T-helper 9 cell (primary cell): ENCODE measurements around the gene CDC42EP3.

ENCODE experiments used
- DNase-seq: peaks from one replicate; pipeline ENCODE4 v3.0.0-alpha.2; 2020

Gene CDC42EP3

DNA sequence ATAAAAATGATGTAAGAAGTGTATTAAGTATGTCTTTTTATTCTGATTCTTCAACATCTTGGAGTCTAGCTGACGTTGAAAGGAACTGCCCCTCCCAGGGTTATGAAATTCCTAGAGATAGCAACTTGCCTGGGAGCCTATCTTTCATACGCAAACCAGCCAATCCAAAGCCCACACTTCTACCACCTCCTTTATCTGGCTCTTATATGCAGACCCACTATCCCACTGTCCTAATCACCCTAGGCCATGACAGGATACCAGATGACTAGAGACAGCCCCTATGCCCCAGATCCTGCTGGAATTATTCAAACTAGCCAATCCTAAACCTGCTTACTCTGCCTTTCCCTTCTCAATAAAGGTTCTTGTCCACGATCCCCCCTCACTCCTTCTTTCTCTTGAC is 11.8 kb upstream of the CDC42EP3 start:
- DNase-seq, result no peak

DNA sequence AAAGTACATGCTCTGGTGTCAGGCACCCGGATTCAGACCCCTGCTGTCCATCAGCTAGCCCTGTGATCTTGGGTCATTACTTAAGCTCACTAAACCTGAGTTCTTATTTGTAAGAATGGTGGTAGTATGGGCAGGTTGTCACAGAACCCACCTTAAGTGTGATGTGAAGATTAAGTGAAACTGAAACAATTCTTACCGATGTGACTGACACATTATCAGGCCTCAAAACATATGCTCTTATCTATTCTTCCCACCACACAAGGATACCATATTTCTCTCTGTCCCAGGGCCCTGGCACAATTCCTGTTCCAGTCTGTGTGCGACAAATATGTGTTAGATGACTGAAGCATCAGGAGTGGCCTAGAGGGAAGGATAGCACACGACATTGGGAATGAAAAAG is 11.0 kb upstream of the CDC42EP3 start:
- DNase-seq, result no peak

DNA sequence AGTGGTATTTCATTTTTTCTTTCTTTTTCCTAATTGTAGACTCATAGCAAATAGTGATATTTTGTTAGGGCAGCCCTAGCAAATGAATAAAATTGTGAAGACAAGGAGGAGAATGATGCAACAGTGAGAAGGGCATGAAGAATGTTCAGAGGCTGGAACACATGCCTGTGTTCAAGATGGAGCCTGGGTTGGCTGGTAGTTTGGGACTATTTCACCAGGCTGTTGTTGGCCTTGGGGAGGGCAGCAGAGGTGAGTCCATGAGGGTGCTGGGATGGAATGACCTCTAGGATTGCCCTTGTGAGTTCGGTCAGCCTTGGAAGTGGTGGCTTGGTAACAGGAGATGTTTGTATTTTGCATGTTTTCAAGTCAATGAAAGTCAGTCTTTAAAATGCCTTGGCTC is 10.1 kb upstream of the CDC42EP3 start:
- DNase-seq, result no peak

DNA sequence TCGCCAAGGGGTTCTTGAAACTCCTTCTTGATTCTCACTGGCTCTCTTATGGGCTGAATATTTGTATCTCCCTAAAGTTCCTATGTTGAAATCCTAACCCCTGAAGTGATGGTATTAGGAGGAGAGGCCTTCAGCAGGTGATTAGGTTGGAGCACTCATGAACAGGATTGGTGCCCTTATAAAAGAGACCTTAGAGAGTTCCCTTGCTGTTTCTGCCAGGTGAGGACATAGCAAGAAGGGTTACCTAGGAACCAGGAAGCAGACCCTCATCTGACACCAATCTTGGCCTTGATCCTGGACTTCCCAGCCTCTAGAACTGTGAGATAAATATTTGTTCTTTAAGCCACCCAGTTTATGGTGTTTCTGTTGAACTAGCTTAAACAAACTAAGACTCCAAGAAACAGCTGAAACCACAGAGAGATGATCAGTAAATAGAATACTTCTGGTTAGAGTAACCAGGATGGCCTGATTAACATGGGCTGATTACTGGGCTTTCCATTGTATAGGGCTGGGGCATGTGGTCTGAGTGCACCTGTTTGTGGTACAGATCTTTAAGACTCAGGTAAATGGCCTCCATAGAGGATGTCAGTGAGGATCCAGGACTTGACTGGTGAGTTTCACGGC is 7.7 kb upstream of the CDC42EP3 start:
- DNase-seq, result no peak

DNA sequence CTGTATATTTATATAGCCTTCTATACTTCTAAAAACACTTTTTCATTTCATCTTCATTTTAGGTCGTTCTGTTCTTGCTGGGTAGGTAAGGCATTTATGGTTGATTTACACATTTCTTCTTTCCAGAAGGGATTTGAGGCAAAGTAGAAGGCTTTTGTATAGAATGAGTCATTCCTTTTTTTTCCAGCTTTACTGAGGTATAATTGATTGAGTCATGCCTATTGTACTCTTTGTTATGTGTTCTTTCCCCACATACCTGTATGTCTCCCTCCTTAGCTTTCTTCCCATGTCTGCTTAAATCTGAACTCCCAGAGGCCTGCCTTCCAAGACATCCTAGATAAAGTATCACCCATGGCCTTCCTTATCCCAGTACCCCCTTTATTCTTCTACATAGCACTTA is 4.8 kb upstream of the CDC42EP3 start:
- no peak for DNase-seq

DNA sequence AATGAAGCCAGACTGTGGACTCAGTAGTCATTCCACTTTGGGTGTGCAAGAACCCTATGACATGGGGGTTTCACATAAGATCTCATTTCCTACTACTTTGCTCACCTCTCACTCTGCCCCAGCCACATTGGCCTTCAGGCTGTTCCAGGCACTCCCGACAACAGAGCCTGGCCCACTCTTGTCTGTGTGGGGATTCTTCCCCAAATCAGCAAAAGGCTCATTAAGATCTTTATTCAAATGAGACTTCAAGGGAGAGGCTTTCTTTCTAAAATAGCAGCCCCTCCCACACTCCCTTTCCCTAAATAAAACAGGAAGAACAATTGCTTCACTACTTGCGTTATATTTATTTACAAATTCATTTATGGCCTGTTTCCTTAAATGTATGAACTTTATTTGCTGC is 3.5 kb upstream of the CDC42EP3 start:
- no peak for DNase-seq

DNA sequence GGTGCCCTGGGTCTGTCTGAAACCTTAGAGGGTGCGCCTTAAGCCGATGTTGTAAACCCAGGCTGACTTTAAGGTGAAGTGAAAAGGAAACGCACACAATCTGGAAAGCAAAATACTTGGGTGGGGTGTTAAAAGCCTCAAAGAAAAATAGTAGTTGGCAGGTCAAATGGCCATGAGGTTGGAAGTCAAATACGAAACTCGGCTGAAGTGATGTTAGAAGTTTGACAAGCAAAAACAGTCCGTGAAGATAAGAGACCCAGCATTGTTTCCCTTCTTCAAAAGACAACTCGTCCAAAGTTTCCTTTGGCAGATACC is 1.4 kb upstream of the CDC42EP3 start:
- no peak for DNase-seq

DNA sequence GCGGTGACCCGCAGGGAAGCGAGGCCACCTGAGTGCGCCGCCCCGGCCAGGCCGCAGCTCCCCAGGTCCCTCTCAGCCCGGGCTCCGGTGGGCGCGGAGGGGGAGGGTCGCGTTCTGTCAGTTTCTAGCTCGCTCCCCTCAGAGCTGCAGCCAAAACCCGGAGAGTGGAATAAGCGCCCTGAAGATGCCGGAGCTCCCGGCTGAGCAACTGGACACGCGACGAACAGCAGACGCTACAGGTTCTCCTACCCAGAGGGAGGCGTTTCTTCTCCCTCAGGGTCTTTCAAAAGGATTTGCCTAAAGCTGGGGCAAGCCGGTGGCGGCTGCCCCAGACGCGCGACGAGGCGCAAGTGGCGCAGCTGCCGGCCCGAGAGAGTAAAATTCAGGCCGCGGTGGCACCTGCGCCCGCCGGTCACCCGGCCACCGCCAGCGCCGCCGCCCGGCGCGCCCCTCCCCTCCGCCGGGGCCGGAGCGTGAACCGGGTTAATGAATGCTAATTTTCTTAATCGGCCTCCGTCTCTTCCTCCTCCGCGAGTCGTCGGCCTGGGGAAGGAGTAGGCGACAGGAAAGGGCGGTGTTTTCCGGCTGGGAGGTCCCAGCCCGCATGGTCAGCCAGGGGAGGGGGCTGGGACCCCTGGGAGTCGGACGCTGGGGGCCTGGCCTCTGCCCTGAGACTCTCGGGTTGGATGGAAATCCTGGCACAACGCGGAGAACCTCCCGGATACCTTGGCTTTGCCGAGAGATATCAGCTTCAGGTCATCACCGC is 845 bp upstream of the CDC42EP3 start:
- DNase-seq, result peak; percentile 62

DNA sequence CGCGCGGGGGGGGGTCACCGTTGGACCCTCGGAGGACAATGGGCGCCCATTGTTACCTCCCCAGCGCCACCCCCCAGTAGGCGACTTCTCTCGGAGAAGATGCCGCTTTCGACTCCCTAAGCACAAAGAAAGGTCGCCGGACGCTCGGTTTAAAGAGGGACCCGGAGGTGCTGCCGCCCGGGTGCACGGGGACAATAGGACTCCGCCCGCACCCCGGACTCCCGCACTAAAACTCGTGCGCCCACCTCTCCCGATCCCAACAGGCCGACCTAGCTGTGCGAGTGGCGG is 318 bp upstream of the CDC42EP3 start:
- DNase-seq, result no peak

DNA sequence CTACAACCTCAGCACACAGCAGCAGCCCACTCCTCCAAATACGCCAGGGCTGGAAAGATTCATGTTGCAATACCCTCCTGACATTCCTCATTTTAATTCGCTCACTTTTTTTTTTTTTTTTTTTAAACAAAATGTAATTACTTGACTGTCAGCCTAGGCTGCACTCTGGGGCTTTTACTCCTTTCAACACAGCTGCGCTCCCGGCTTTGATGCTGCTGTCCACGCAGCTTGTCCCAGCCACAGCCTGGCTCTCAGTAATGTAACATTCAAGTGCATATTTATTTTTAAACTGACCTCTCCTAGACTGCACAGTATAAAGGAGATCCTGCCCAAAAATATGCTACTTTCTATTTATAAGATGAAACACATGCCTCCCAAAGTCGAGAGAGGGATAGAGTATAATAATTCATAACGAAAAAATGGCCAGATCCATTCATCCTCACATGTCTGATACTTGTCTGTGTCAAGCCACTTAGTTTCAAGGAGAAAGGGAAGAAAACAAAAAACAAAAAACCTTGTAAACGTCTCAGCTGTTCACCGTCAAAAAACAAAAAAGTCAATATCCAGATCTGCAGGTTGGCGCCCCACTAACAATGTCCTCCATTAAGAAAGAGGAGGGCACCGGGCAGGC is 949 bp downstream of the CDC42EP3 start:
- DNase-seq, result no peak

DNA sequence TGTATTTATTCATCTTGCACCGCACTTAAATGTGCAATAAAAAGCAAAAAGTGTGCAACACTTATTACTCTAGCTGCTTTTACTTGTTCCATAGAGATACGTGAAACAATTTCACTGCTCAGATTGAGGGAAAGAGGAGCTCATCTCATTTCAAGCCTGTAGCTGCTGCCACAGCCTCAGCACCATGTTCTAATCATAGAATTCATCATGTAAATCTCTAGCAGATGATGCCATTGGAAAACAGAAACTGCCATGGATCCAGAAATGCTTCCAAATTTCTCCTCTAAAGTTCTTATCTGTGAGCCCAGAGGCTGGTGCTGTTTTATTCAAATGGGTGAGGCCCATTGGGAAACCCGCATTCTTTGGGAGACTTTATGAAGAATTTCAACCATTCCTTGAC is 2.0 kb downstream of the CDC42EP3 start:
- DNase-seq, result no peak

DNA sequence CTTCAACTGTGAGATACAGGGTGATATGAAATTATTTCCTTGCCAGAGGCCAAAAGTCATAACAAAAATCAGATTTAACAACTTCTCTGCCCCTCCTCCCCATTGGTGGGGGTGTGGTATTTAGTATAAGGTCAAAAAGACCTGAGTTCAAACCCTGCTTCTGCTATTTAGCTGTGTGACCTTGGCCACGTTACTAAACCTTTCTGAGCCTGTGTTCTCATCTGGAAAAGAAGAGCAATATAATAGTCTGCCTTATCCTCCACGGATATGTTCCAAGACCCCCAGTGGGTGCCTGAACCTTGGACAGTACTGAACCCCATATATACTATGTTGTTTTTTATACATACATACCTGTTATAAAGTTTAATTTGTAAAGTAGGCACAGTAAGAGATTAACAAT is 3.7 kb downstream of the CDC42EP3 start:
- no peak for DNase-seq

DNA sequence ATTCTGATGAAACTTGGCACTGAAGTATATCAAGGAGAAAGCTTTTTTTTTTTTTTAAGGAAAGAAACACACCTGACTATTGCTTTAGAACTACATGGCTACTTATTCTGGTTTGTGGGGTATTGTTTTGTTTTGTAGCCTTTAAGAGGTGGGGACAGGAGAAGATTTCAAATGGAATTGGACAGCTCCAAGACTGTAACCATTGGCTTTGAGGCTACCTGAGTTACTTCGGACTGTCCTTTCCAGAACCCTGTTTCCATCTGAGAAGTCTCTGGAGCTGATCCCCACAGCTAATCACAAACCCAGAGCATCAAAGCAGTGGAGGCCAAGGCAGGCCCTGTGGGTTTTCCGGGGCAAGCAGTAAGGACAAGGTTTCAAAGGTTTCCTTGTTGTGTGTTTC is 4.7 kb downstream of the CDC42EP3 start:
- DNase-seq, result no peak

DNA sequence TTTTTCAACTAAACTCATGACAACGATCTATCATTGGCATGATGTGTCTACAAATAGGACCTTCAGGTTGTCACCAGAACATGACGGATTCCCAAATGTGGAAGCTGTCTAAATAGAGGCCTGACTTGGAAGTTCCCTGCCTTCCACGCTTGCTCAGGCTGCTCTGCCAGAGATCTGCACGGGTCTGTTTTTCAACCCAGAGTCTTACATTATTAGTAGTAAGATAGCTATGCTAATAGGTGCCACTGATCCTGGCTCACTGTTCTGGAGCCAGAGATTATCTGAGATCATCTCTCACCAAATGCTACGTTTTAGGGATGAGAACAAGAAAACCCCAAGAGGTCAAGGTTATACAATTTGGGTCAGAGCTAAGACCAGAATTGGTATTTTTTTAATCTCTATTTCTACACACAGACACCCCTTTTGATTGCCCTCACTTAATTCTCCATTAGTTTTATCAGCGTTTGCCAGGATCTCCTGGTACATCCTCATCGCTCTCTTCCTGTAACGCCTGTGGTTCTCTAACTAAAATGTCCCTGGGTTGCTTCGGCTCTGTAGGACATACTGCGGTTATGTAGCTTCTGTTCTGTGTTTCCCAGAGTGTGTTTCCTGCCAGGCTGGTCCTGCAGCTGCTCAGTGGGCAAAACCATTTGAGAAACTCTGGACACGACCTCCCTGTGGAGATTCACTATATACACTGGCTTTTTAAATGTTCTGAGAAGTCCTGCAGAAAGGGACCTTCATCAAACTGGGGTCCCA is 5.7 kb downstream of the CDC42EP3 start:
- no peak for DNase-seq

DNA sequence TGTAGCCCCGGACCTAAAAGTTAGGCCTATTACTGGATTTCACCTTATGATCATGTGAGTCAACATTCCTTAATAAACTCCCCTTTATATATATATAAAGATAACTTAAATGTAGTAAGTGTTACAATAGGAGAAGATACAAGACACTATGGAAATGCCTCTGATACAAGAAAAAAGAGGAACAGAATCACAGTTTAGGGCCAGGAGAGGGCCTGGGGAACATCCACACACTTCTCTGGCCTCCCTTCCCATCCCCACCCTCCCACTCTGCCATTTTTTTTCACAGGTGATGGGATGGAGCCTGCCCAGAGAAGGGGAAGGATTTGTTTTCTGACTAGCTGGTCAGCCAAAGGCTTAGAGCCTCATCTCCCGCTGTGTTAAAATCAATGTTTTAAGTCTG is 6.4 kb downstream of the CDC42EP3 start:
- DNase-seq, result no peak

DNA sequence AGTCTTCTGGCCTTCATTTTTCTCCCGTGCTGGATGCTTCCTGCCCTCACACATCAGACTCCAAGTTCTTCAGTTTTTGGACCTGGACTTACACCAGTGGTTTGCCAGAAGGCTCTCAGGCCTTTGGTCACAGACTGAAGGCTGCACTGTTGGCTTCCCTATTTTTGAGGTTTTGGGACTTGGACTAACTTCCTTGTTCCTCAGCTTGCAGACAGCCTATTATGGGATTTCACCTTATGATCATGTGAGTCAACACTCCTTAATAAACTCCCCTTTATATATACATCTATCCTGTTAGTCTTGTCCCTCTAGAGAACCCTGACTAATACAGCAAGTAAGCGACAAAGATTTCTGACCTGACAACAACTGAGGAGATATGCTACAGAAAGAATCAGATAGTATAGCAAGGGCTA is 7.2 kb downstream of the CDC42EP3 start:
- no peak for DNase-seq

DNA sequence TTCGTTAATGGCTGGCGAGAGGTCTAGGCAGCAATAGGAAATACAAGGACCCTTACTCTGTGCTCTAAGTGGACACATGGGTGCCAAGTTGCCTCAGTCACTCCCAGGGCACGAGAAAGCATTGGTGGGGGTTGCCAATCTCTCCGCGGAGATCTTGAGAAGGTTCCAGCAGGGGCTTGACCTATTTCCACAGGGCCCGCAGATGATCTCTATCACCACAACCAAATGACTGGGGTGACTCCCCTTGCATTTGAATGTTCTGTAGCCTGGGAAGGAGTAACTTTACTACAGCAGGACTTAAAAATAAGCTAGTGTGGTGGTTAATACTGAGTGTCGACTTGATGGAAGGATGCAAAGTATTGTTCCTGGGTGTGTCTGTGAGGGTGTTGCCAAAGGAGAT is 8.1 kb downstream of the CDC42EP3 start:
- DNase-seq, result no peak

DNA sequence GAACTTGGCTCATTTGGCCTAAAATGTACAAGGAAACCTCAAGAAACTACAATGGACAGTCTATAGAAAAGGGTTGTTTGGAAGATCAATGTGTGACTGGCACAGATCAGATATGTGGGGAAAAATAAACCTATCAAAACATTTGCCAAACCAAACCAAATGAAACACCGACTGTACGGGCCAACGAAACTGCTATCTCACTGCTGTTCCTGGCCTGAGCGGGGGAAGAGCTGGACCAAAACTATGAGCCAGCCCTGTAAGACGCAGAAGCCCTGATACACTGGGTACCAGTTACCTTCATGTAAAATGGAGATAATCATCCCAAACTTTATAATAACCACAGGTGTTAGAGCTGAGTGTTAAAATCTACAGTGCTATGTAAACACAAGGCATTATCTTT is 11.7 kb downstream of the CDC42EP3 start:
- DNase-seq, result no peak

DNA sequence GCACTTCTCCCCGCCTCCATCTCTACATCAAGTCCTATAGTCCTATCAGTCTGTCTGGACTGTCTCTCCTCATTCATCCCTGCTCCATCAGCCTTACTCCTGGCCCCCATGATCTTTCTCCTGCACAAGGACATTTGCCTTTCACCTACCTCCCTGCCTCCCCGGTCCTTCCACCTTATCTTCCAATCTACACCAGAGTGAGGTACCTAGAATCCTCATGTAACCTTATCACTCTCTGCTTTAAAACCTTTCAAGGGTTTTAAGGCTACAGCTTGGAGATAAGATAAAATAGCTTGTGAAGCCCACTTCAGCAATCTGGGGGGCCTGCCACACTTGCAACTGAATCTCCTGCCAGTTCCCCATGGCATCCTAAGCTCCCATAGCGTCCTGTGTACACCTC is 12.8 kb downstream of the CDC42EP3 start:
- no peak for DNase-seq

DNA sequence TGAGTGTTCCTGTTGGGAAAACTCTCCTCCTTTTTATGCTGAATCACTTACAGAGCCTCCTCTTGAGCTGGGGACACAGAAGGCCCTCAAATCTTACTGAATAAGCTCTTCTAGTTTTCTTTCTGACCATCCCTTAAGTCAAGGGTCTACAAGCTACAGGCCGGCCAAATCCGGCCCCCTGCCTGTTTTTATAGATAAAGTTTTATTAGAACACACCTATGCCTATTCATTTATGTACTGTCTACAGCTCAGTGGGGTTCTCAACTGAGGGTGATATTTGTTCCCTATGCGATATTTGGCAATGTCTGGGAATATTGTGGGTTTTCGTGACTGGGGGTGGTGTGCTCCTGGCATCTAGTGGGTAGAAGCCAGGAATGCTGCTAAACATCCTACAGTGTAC is 14.0 kb downstream of the CDC42EP3 start:
- DNase-seq, result no peak

DNA sequence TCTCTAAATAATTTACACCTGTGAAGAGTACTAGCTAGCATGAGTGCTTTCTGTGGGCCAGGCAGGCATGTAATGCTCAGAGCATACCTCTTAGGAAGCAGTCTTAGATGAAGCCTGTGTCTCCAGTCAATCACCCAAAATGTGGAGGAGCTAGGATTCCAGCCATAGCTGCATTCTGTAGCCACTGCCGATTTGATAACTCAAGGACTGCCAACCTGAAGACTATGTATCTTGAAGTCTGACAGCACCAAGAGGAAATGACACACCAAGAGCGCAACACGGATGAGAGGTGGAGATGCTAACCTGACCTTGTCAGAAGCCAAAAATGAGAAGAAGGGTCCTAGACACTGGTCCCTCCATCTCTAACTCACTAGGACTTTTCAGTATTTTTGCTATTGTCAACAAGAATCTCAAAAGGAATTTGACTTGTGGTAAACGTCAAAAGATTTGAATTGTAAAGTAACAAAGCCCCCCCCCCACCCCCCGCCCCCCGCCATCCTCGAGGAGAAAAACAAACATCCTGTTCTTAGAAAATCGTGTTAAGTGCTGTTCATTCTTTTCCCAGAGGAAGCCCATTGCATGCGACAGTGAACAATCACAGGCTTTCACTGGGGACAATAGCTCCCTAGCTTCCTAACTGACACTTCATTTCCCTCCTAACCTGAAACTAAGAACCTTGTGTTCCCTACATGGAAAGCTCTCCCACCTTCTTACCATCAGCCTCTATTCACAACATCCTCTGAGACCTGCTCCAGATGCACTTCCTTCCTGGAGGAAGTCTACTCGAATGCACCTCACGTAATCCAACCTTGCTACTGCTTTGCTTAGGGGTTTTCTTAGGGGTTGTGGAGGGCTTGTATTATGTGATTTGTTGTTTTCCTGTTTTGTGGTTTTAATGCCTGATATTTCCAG is 14.7 kb downstream of the CDC42EP3 start:
- no peak for DNase-seq

DNA sequence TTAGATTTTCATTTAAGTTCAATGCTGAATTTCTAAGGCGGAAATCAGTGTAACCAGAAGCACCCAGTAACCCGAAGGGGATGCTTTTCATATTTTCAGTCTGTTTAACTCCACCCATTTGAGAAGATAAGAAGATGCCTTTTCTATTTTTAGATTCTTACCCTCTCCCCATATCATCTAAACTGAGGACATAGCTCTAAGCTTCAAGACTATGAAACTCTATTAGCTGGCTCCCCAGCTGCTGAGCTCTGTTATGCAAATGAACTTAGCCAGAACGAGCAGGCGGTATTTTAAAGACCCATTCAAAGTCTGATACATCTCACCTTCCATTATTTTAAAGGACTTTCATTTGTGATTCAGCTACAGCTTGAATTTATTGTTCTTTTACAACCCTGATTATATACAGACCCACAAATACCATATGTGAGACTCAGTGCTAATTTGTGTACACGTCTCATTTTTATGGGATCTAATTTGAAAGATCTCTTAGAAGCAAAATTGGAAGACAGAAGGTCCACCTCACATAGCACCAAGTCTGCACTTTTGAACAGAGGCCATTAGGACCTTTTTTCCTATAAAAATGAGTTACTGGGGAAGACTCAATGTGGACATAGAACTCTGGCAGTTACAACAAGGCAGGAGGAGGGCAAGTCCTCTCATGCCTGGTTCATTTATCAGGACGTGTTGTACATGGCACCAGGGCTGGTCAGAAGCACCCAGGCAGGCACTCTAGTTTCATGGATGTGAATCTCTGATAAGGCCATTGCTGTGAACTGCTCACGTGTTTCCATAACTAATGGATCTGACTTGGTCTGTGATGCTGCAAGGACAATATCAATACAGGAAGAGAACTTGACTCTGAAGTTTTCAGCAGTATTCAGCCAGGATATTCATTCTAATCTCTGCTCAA is 16.3 kb downstream of the CDC42EP3 start:
- DNase-seq, result no peak
